H1 (cell line): ENCODE measurements around the gene GFRA4. TPM values are rescaled to one million over a fixed set of nuclear protein-coding genes. Genes with fewer than 3 reads are reported as not detected.

Experiments
- CTCF ChIA-PET: fragments of 300-600 bp; sonication (Branson Sonifier 250); formaldehyde crosslinking; loops from one replicate; lab custom pipeline; 2021; ENCODE audit not compliant: partially characterized antibody; lab: Charles Lee
- POLR2A ChIA-PET: fragments of 300-600 bp; sonication (Branson Sonifier 250); formaldehyde crosslinking; loops from one replicate; lab custom pipeline; 2021; ENCODE audit warnings: inconsistent platforms; ENCODE audit not compliant: partially characterized antibody; lab: Charles Lee
- DNase-seq, 2 experiments: peaks; one replicate each; pipeline versions ENCODE4 v3.0.0 to v3.0.0-alpha.2; 2010 to 2022; ENCODE audit warnings: low spot score in 2 of 2, low read depth in 1 of 2, mixed read lengths in 1 of 2
- FAIRE-seq: peaks from 2 replicates; lab custom pipeline; 2011; peaks lifted over from hg19 to GRCh38; lab: Jason Lieb, UNC
- H2AFZ ChIP-seq: 2 replicates; pipeline ENCODE4 v1.8.1; 2012; ENCODE audit warnings: low read length, inconsistent platforms
- H2AK5ac ChIP-seq: 2 replicates; pipeline ENCODE4 v1.6.1; 2013; ENCODE audit warnings: low read depth, low read length
- H2BK120ac ChIP-seq: replicated peaks from 2 replicates; pipeline ENCODE3; 2013; ENCODE audit warnings: low read depth, low read length, inconsistent platforms
- H2BK12ac ChIP-seq: 2 replicates; pipeline ENCODE4 v1.6.1; 2013; ENCODE audit warnings: low read depth, low read length
- H2BK15ac ChIP-seq: 2 replicates; pipeline ENCODE4 v1.6.1; 2013; ENCODE audit warnings: low read length
- H2BK20ac ChIP-seq: 2 replicates; pipeline ENCODE4 v1.6.1; 2013; ENCODE audit warnings: low read length
- H2BK5ac ChIP-seq: 2 replicates; pipeline ENCODE4 v1.6.1; 2013; ENCODE audit warnings: low read depth, low read length
- H3K14ac ChIP-seq: 2 replicates; pipeline ENCODE4 v1.6.1; 2013; ENCODE audit warnings: inconsistent platforms; ENCODE audit not compliant: insufficient read length
- H3K18ac ChIP-seq: 2 replicates; pipeline ENCODE4 v1.6.1; 2013; ENCODE audit warnings: low read length; ENCODE audit errors: extremely low read depth
- H3K23ac ChIP-seq: 2 replicates; pipeline ENCODE4 v1.6.1; 2013; ENCODE audit warnings: inconsistent platforms; ENCODE audit not compliant: insufficient read length
- H3K23me2 ChIP-seq: 2 replicates; pipeline ENCODE4 v1.6.1; 2013; ENCODE audit warnings: low read depth, low read length
- H3K27ac ChIP-seq: 2 replicates; pipeline ENCODE4 v1.6.1; 2011; ENCODE audit warnings: low read depth, low read length, inconsistent platforms
- H3K27me3 ChIP-seq, 4 experiments: replicated peaks in 1 of 4; 1 replicate in 1 of 4; 2 replicates in 3 of 4; pipeline versions ENCODE4 v1.6.1 to v1.8.1; 2011 to 2013; ENCODE audit warnings: low read length in 3 of 4, mild to moderate bottlenecking in 3 of 4, inconsistent platforms in 2 of 4, mixed read lengths in 2 of 4, moderate library complexity in 1 of 4; ENCODE audit not compliant: control insufficient read depth in 3 of 4, insufficient read depth in 3 of 4; ENCODE audit errors: extremely low read depth in 1 of 4
- H3K36me3 ChIP-seq, 4 experiments: 2 replicates each; pipeline versions ENCODE4 v1.6.1 to v1.8.1; 2011 to 2013; ENCODE audit warnings: mild to moderate bottlenecking in 4 of 4, low read length in 3 of 4, moderate library complexity in 2 of 4, control low read depth in 1 of 4, inconsistent platforms in 1 of 4; ENCODE audit not compliant: insufficient read depth in 4 of 4, control insufficient read depth in 2 of 4
- H3K4ac ChIP-seq: replicated peaks from 2 replicates; pipeline ENCODE3; 2013; ENCODE audit warnings: low read length, low read depth, mixed read lengths, inconsistent platforms; ENCODE audit not compliant: insufficient read length
- H3K4me1 ChIP-seq, 4 experiments: replicated peaks in 1 of 4; 1 replicate in 1 of 4; 2 replicates in 3 of 4; pipeline versions ENCODE4 v1.6.1 to v1.8.1; 2011 to 2013; ENCODE audit warnings: low read length in 3 of 4, inconsistent platforms in 2 of 4, mixed read lengths in 1 of 4; ENCODE audit not compliant: insufficient read depth in 4 of 4, control insufficient read depth in 3 of 4
- H3K4me2 ChIP-seq, 2 experiments: 2 replicates each; pipeline versions ENCODE4 v1.6.1 to v1.8.1; 2011 to 2013; ENCODE audit warnings: low read depth in 2 of 2, low read length in 2 of 2, control low read depth in 1 of 2, inconsistent platforms in 1 of 2, mild to moderate bottlenecking in 1 of 2; ENCODE audit not compliant: insufficient read depth in 1 of 2
- H3K4me3 ChIP-seq, 4 experiments: fragments of 200-600, 300-600 bp in 1 of 4; sonication (generic), shearing (Covaris generic), sonication (Bioruptor Twin) in 1 of 4; 2 replicates each; pipeline versions ENCODE4 v1.5.1 to v1.8.1; 2011 to 2016; ENCODE audit warnings: low read length in 4 of 4, low read depth in 3 of 4, control low read depth in 2 of 4, inconsistent platforms in 2 of 4, mild to moderate bottlenecking in 2 of 4, mixed read lengths in 1 of 4, moderate library complexity in 1 of 4; ENCODE audit not compliant: insufficient read depth in 2 of 4; ENCODE audit errors: extremely low read depth in 1 of 4
- H3K56ac ChIP-seq: replicated peaks from 2 replicates; pipeline ENCODE3; 2013; ENCODE audit warnings: low read depth, mild to moderate bottlenecking, mixed read lengths, low read length, inconsistent platforms; ENCODE audit not compliant: insufficient read length
- H3K79me1 ChIP-seq: 2 replicates; pipeline ENCODE4 v1.6.1; 2013; ENCODE audit warnings: low read depth, low read length, control low read depth
- H3K79me2 ChIP-seq, 2 experiments: 2 replicates each; pipeline versions ENCODE4 v1.6.1 to v1.8.1; 2012 to 2013; ENCODE audit warnings: low read length in 2 of 2, mild to moderate bottlenecking in 2 of 2, inconsistent platforms in 1 of 2; ENCODE audit not compliant: insufficient read depth in 2 of 2, control insufficient read depth in 1 of 2
- H3K9ac ChIP-seq, 4 experiments: replicated peaks in 1 of 4; 1 replicate in 1 of 4; 2 replicates in 3 of 4; pipeline versions ENCODE4 v1.6.1 to v1.8.1; 2011 to 2013; ENCODE audit warnings: low read depth in 3 of 4, low read length in 3 of 4, control low read depth in 2 of 4, mild to moderate bottlenecking in 2 of 4, moderate library complexity in 2 of 4, inconsistent platforms in 1 of 4; ENCODE audit errors: extremely low read depth in 1 of 4
- H3K9me3 ChIP-seq, 2 experiments: 2 replicates each; pipeline versions ENCODE4 v1.6.1 to v1.8.1; 2012 to 2013; ENCODE audit warnings: mild to moderate bottlenecking in 2 of 2, moderate library complexity in 2 of 2, control low read depth in 1 of 2, inconsistent platforms in 1 of 2, low read depth in 1 of 2, low read length in 1 of 2, mixed read lengths in 1 of 2; ENCODE audit not compliant: insufficient read depth in 2 of 2
- H4K20me1 ChIP-seq, 2 experiments: replicated peaks in 1 of 2; 2 replicates each; pipeline versions ENCODE3 to v1.8.1; 2011 to 2013; ENCODE audit warnings: inconsistent platforms in 2 of 2, low read length in 2 of 2, mild to moderate bottlenecking in 1 of 2; ENCODE audit not compliant: insufficient read depth in 2 of 2, control insufficient read depth in 1 of 2
- H4K5ac ChIP-seq: 2 replicates; pipeline ENCODE4 v1.6.1; 2013; ENCODE audit warnings: low read length, low read depth, mixed read lengths, inconsistent platforms; ENCODE audit not compliant: insufficient read length
- H4K8ac ChIP-seq: 2 replicates; pipeline ENCODE4 v1.8.0; 2013; ENCODE audit warnings: mild to moderate bottlenecking, moderate library complexity, low read length, inconsistent platforms; ENCODE audit not compliant: insufficient read depth; ENCODE audit errors: extremely low read depth
- H4K91ac ChIP-seq: replicated peaks from 2 replicates; pipeline ENCODE3; 2013; ENCODE audit warnings: low read length, mixed read lengths, inconsistent platforms; ENCODE audit not compliant: insufficient read length
- BRCA1 ChIP-seq: IDR thresholded peaks from 2 replicates; pipeline ENCODE4 v1.6.1; 2012; ENCODE audit warnings: low read depth, low read length, improper control_type of control experiment
- CHD2 ChIP-seq: IDR thresholded peaks from 2 replicates; pipeline ENCODE4 v1.6.1; 2012; ENCODE audit warnings: low read length, improper control_type of control experiment
- CTBP2 ChIP-seq: IDR thresholded peaks from 2 replicates; pipeline ENCODE4 v1.7.0; 2011; ENCODE audit warnings: borderline replicate concordance, mild to moderate bottlenecking, moderate library complexity, mixed read lengths, low read length; ENCODE audit not compliant: insufficient read depth, insufficient read length
- NRF1 ChIP-seq: IDR thresholded peaks from 2 replicates; pipeline ENCODE4 v1.6.1; 2011; ENCODE audit warnings: mild to moderate bottlenecking, low read depth, low read length, improper control_type of control experiment
- SP4 ChIP-seq: IDR thresholded peaks from 2 replicates; pipeline ENCODE4 v1.6.1; 2012; ENCODE audit warnings: low read length, inconsistent platforms
- WGBS, 2 experiments: shearing (Covaris generic) in 1 of 2; methylation state at CpG; one replicate each; pipeline versions ENCODE4 v1.1.6 to v1.1.7; 2013 to 2015; ENCODE audit warnings: low lambda C conversion rate in 2 of 2, mixed read lengths in 2 of 2, inconsistent platforms in 1 of 2, low coverage in 1 of 2, missing lambda C conversion rate in 1 of 2; ENCODE audit not compliant: insufficient replicate concordance in 2 of 2, insufficient coverage in 1 of 2, insufficient read length in 1 of 2; ENCODE audit errors: extremely low coverage in 1 of 2, missing lambda C conversion rate in 1 of 2; 5-methylcytosine and 5-hydroxymethylcytosine counted together
- polyA plus RNA-seq, 7 experiments: library from polyadenylated mRNA; depleted of rRNA in 3 of 7; stranded (reverse) in 5 of 7; unstranded in 2 of 7; fragments of >200 nt in 5 of 7; fragments of 200-250 nt in 2 of 7; gene quantifications; 1 replicate in 5 of 7; 2 replicates in 1 of 7; 4 replicates in 1 of 7; pipeline versions ENCODE4 v1.2.1 to v1.2.3, GENCODE V29; 2011 to 2013; ENCODE audit warnings: missing spikeins in 2 of 7, mixed read lengths in 2 of 7
- total RNA-seq: library from RNA; stranded (reverse); fragmentation: NEBNext Ultra II Directional; extraction: Animal tissue kit (Norgen Biotek cat#: 25700); gene quantifications from 2 replicates; pipeline ENCODE4 v1.2.1, GENCODE V29; 2021

The GFRA4 gene
- total and polyA plus RNA-seq, 2 of the 8 experiments (the other 6 are each of a cell fraction or from before 2014, with no cell fraction given): 0.05 TPM; not detected in 1

DNA sequence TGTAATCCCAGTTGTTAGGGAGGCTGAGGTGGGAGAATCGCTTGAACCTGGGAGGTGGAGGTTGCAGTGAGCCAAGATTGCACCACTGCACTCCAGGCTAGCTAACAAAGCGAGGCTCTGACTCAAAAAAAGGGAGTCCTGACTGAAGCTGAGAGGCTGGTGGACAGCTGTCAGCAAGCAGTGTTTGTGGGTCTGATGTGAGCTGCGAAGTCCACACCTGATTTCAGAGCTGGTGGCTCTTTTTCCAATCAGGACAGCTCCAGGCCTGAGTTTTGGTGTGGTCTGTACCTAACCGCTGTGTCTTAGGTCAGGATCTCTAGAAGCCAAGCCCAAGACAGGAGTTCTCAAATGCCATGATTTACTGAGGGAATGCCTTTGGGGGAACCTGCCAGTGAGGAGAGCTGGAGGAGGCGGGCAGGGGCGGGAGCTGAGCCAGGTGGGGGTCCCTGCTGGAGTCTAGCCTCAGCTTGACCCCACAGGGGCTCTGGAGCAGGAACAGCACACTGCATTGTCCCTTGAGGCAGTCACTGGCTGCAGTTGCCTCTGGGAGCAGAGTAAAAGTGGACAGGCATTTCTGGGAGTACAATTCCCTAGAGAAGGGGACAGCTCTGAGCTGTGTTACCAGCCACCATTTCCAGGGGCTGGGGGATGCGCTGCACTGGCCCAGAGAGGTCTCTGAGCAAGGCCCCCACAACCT is 5.0 kb downstream of the GFRA4 start:
- H3K4me2 ChIP-seq: no peak overlapping the region
- CTCF ChIA-PET: interaction anchor here (0.6 to 5.3 kb wide), 12 partner anchors 8 to 1702 kb away, joined by 3 to 28 read pairs (median 4); no protein-coding TSS in a partner anchor
- H2BK15ac ChIP-seq: no peak overlapping the region
- no peak overlapping the region for H2AK5ac ChIP-seq
- H4K8ac ChIP-seq: peak overlapping the region; percentile 57; the same call in 1 of the 2 replicates
- POLR2A ChIA-PET: interaction anchor here (0.6 kb wide), 1 partner anchor 10 kb away, joined by 3 read pairs; no protein-coding TSS in a partner anchor
- WGBS, 2 experiments: 97% methylated on average over 7 of the region's 7 CpGs; no CpG with 5 or more reads in 1 of the 2 experiments
- H3K18ac ChIP-seq: no peak overlapping the region
- FAIRE-seq: no peak
- no peak overlapping the region for H3K56ac ChIP-seq
- TF ChIP-seq SP4: no peak
- no peak for TF ChIP-seq CHD2
- no peak for TF ChIP-seq CTBP2
- no peak for TF ChIP-seq BRCA1
- no peak for TF ChIP-seq NRF1
- no peak overlapping the region for H3K4me3 ChIP-seq
- H3K27ac ChIP-seq: no peak overlapping the region
- peaks cover 0 to 2% of the 10 kb centered on the region in 2 experiments for H4K20me1 ChIP-seq
- DNase-seq: no peak
- H3K79me2 ChIP-seq: no peaks in the 10 kb centered on the region
- no peak overlapping the region for H4K91ac ChIP-seq
- no peak overlapping the region for H2BK20ac ChIP-seq
- H3K23ac ChIP-seq: no peak overlapping the region
- H3K36me3 ChIP-seq: peaks cover 0 to 5% (median 0%) of the 10 kb centered on the region in 4 experiments; a peak in 1 of 8 replicates
- no peak overlapping the region for H2AFZ ChIP-seq
- H3K23me2 ChIP-seq: peaks cover 2% of the 10 kb centered on the region; the same call in 1 of the 2 replicates
- no peak overlapping the region for H2BK5ac ChIP-seq
- H2BK12ac ChIP-seq: no peak overlapping the region
- H3K79me1 ChIP-seq: no peaks in the 10 kb centered on the region
- no peak overlapping the region for H3K14ac ChIP-seq
- no peak overlapping the region for H4K5ac ChIP-seq
- peaks cover 0 to 2% (median 0%) of the 10 kb centered on the region in 4 experiments; a peak in 1 of 7 replicates for H3K27me3 ChIP-seq
- no peak overlapping the region for H2BK120ac ChIP-seq
- H3K9me3 ChIP-seq: peaks cover 0 to 17% of the 10 kb centered on the region in 2 experiments; a peak in 2 of 4 replicates
- no peak overlapping the region; a peak in 1 of 7 replicates for H3K9ac ChIP-seq
- no peak overlapping the region for H3K4ac ChIP-seq
- H3K4me1 ChIP-seq: peaks cover 0 to under 1% (median 0%) of the 10 kb centered on the region in 4 experiments; a peak in 1 of 7 replicates
